Measurements from ENCODE around the gene TP73. TPM values are rescaled to one million over a fixed set of nuclear protein-coding genes. Genes with fewer than 3 reads are reported as not detected.

TP73 gene
- total and polyA plus RNA-seq, 2 experiments from 2014 or later: not detected

DNA sequence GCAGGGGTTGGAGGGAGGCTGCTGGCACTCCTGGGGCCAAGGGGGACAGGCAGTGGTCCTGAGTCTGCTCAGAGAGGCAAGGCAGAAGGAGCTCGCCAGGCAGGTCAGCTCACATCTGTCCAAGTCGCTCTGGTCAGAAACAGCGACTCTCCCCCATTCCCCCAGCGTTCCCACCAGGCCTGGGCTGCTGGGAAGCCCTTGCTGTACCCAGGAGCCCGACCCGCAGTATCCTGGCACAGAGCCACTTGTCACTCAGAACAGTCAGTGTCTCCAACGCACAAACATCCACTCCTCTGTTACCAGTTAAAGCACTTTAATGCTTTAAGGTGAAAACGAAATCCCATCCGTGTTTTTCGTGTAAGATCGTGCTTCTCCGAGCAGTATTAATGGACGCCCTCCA, 83.4 kb downstream of the TP73 start:
- Histone ChIP-seq H3K4me2 (ENCODE audit: unreplicated experiment) (no peak overlapping the region), H3K27me3 (replicated peaks; ENCODE audit: insufficient read depth) (no peaks in the 10 kb centered on the region), H3K4me3 (no peak overlapping the region), H4K20me1 (ENCODE audit: insufficient read depth) (no peaks in the 10 kb centered on the region), H3K36me3 (ENCODE audit: low read depth) (no peaks in the 10 kb centered on the region), H3K4me1 (ENCODE audit: insufficient read depth) (peaks cover 7% of the 10 kb centered on the region; the same call in 1 of the 2 replicates), H2AFZ (no peak overlapping the region), H3F3A (ENCODE audit: insufficient read depth) (no peaks in the 10 kb centered on the region), H3K9ac (no peak overlapping the region), H3K27ac (no peak overlapping the region), H3K9me2 (ENCODE audit: insufficient read depth) (no peaks in the 10 kb centered on the region), H3K9me3 (ENCODE audit: low read depth) (no peaks in the 10 kb centered on the region), H3K79me2 (ENCODE audit: insufficient read depth) (no peaks in the 10 kb centered on the region)
- TF ChIP-seq EZH2 (IDR thresholded peaks at IDR 0.05; ENCODE audit: insufficient read depth, poor library complexity, severe bottlenecking) (no peak), EZH2phosphoT487 (IDR thresholded peaks at IDR 0.05; ENCODE audit: insufficient read depth, low read depth) (no peak)
- no peak for DNase-seq
- in situ Hi-C loops (cut with MboI): no loop called here
- 82% methylated on average over 13 of the region's 13 CpGs for WGBS, 2 experiments (ENCODE audit: low coverage in 1 of 2, low lambda C conversion rate in 2 of 2, missing lambda C conversion rate in 2 of 2)

DNA sequence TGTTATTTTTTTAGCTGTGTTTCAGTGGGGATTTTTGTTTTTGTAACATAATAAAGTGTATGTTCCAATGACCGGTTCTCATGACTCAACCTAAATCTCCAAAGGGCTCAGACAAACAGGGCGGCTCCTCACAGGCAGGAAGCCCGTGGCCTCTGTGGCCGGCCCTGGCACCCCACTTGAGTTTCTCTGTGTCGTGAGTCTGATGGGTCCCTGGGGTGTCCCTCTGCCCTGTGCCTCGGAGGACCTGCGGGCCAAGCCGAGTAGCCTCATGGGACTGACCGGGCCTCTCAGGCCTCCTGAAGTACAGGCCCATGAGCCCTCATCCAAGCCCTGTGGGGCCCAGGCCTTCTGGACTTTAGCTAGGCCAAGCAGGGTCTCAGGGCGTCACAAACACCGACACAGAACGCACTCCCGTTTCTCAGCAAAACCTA, 83.8 kb downstream of the TP73 start:
- Histone ChIP-seq H3K9ac (no peak overlapping the region), H4K20me1 (ENCODE audit: insufficient read depth) (no peaks in the 10 kb centered on the region), H2AFZ (no peak overlapping the region), H3K36me3 (ENCODE audit: low read depth) (no peaks in the 10 kb centered on the region), H3K9me3 (ENCODE audit: low read depth) (no peaks in the 10 kb centered on the region), H3K9me2 (ENCODE audit: insufficient read depth) (no peaks in the 10 kb centered on the region), H3F3A (ENCODE audit: insufficient read depth) (no peaks in the 10 kb centered on the region), H3K27ac (no peak overlapping the region), H3K4me3 (no peak overlapping the region), H3K4me2 (ENCODE audit: unreplicated experiment) (no peak overlapping the region), H3K27me3 (replicated peaks; ENCODE audit: insufficient read depth) (no peaks in the 10 kb centered on the region), H3K79me2 (ENCODE audit: insufficient read depth) (no peaks in the 10 kb centered on the region), H3K4me1 (ENCODE audit: insufficient read depth) (peaks cover 7% of the 10 kb centered on the region; the same call in 1 of the 2 replicates)
- TF ChIP-seq EZH2 (IDR thresholded peaks at IDR 0.05; ENCODE audit: insufficient read depth, poor library complexity, severe bottlenecking): no peak
- TF ChIP-seq EZH2phosphoT487 (IDR thresholded peaks at IDR 0.05; ENCODE audit: insufficient read depth, low read depth): no peak
- in situ Hi-C loops (cut with MboI): no loop called here
- WGBS, 2 experiments (ENCODE audit: low coverage in 1 of 2, low lambda C conversion rate in 2 of 2, missing lambda C conversion rate in 2 of 2): 85 to 91% methylated on average over 13 of the region's 13 CpGs
- DNase-seq: no peak

DNA sequence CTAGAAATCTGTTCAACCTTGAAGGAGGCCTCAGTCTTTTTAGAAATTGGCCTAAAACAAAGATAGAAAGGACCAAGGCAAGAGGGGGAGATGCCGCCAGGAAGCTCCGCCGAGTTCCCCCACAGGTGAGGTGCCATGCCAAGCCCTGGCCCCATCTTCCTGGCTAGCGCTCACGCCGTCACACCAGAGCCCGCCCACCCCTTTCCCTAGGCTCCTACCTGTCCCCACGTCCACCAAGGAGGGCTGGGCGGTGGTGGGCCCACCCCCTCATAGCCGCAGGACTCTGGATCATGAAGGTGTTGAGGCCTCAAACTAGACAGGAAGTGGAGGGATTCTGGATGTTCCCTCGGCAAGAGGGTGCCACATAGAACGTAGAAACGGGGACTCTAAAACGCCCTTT, 84.4 kb downstream of the TP73 start:
- no peaks in the 10 kb centered on the region for H3F3A ChIP-seq (ENCODE audit: insufficient read depth)
- no peak overlapping the region for H3K27ac ChIP-seq
- in situ Hi-C loops (cut with MboI): no loop called here

DNA sequence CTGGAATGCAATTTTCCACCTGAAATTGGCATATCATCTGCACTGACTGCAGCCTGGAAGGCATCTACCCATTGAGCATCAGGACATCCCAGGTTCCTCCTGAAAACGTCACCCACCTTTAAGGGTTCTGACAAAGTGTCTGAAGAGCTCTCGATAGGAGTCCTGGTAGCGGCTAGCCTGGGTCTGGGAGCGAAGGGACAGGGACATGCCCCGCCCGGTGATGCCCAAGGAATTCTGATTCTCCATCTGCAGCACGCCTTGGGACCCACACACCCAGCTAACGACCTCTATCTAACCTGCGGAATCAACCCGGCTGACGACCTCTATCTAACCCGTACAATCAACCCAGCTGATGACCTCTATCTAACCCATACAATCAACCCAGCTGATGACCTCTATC, 86.6 kb downstream of the TP73 start:
- no peaks in the 10 kb centered on the region for H3K9me3 ChIP-seq (ENCODE audit: low read depth)
- no peaks in the 10 kb centered on the region for H3F3A ChIP-seq (ENCODE audit: insufficient read depth)
- WGBS, 2 experiments (ENCODE audit: low coverage in 1 of 2, low lambda C conversion rate in 2 of 2, missing lambda C conversion rate in 2 of 2): 96 to 98% methylated on average over 12 of the region's 12 CpGs
- no peak for TF ChIP-seq EZH2phosphoT487 (IDR thresholded peaks at IDR 0.05; ENCODE audit: insufficient read depth, low read depth)
- no peak for TF ChIP-seq EZH2 (IDR thresholded peaks at IDR 0.05; ENCODE audit: insufficient read depth, poor library complexity, severe bottlenecking)
- no peaks in the 10 kb centered on the region for H3K4me1 ChIP-seq (ENCODE audit: insufficient read depth)
- no peak overlapping the region for H3K4me3 ChIP-seq
- H2AFZ ChIP-seq: no peak overlapping the region
- no peaks in the 10 kb centered on the region for H3K27me3 ChIP-seq (replicated peaks; ENCODE audit: insufficient read depth)
- H3K9me2 ChIP-seq (ENCODE audit: insufficient read depth): no peaks in the 10 kb centered on the region
- no peak for DNase-seq
- no peak overlapping the region for H3K4me2 ChIP-seq (ENCODE audit: unreplicated experiment)
- no peaks in the 10 kb centered on the region for H3K79me2 ChIP-seq (ENCODE audit: insufficient read depth)
- no peak overlapping the region for H3K27ac ChIP-seq
- no peaks in the 10 kb centered on the region for H4K20me1 ChIP-seq (ENCODE audit: insufficient read depth)
- in situ Hi-C loops (cut with MboI): no loop called here
- no peak overlapping the region for H3K9ac ChIP-seq
- H3K36me3 ChIP-seq (ENCODE audit: low read depth): no peaks in the 10 kb centered on the region

More for the DNA sequence above, 84.4 kb downstream of the TP73 start:
- no peaks in the 10 kb centered on the region for H3K79me2 ChIP-seq (ENCODE audit: insufficient read depth)
- WGBS, 2 experiments (ENCODE audit: low coverage in 1 of 2, low lambda C conversion rate in 2 of 2, missing lambda C conversion rate in 2 of 2): 89 to 92% methylated on average over 14 of the region's 14 CpGs
- DNase-seq: no peak
- H3K36me3 ChIP-seq (ENCODE audit: low read depth): no peaks in the 10 kb centered on the region
- TF ChIP-seq EZH2 (IDR thresholded peaks at IDR 0.05; ENCODE audit: insufficient read depth, poor library complexity, severe bottlenecking) (no peak), EZH2phosphoT487 (IDR thresholded peaks at IDR 0.05; ENCODE audit: insufficient read depth, low read depth) (no peak)
- no peaks in the 10 kb centered on the region for H3K9me2 ChIP-seq (ENCODE audit: insufficient read depth)
- H3K4me2 ChIP-seq (ENCODE audit: unreplicated experiment): no peak overlapping the region
- H2AFZ ChIP-seq: no peak overlapping the region
- no peaks in the 10 kb centered on the region for H3K27me3 ChIP-seq (replicated peaks; ENCODE audit: insufficient read depth)
- no peaks in the 10 kb centered on the region for H4K20me1 ChIP-seq (ENCODE audit: insufficient read depth)
- no peak overlapping the region for H3K9ac ChIP-seq
- H3K9me3 ChIP-seq (ENCODE audit: low read depth): no peaks in the 10 kb centered on the region
- H3K4me1 ChIP-seq (ENCODE audit: insufficient read depth): peaks cover 7% of the 10 kb centered on the region; the same call in 1 of the 2 replicates
- H3K4me3 ChIP-seq: no peak overlapping the region

DNA sequence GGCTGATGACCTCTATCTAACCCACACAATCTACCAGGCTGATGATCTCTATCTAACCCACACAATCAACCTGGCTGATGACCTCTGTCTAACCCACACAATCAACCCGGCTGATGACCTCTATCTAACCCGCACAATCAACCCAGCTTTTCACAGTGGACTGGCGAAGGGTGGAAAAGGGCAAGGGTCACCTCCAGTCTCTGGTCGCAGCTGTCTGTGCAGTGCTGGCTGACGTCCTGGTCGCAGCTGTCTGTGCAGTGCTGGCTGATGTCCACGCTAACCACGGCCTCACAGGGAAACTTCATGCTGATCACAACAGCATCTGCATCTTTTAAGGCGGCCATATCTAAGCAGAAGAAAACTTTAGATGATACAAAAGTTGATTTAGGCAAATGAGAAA, 87.7 kb downstream of the TP73 start:
- Histone ChIP-seq H3K27ac (no peak overlapping the region), H3F3A (ENCODE audit: insufficient read depth) (no peaks in the 10 kb centered on the region), H3K9me2 (ENCODE audit: insufficient read depth) (no peaks in the 10 kb centered on the region), H3K9me3 (ENCODE audit: low read depth) (no peaks in the 10 kb centered on the region), H3K9ac (no peak overlapping the region), H3K79me2 (ENCODE audit: insufficient read depth) (no peaks in the 10 kb centered on the region), H3K4me3 (no peak overlapping the region), H2AFZ (no peak overlapping the region), H4K20me1 (ENCODE audit: insufficient read depth) (no peaks in the 10 kb centered on the region), H3K4me2 (ENCODE audit: unreplicated experiment) (no peak overlapping the region), H3K36me3 (ENCODE audit: low read depth) (no peaks in the 10 kb centered on the region), H3K4me1 (ENCODE audit: insufficient read depth) (no peaks in the 10 kb centered on the region), H3K27me3 (replicated peaks; ENCODE audit: insufficient read depth) (no peaks in the 10 kb centered on the region)
- DNase-seq: no peak
- in situ Hi-C loops (cut with MboI): no loop called here
- WGBS, 2 experiments (ENCODE audit: low coverage in 1 of 2, low lambda C conversion rate in 2 of 2, missing lambda C conversion rate in 2 of 2): 93% methylated on average over 9 of the region's 9 CpGs
- TF ChIP-seq EZH2 (IDR thresholded peaks at IDR 0.05; ENCODE audit: insufficient read depth, poor library complexity, severe bottlenecking) (no peak), EZH2phosphoT487 (IDR thresholded peaks at IDR 0.05; ENCODE audit: insufficient read depth, low read depth) (no peak)

Data from GM23248 (cell line).